ENCODE measurements around the gene POU4F1. TPM values are rescaled to one million over a fixed set of nuclear protein-coding genes. Genes with fewer than 3 reads are reported as not detected.

POU4F1 gene
- total and polyA plus RNA-seq, 2 donors (not counting 3 experiments of a cell fraction or from before 2014, with no cell fraction given) = 0.30 to 1.1 TPM

DNA sequence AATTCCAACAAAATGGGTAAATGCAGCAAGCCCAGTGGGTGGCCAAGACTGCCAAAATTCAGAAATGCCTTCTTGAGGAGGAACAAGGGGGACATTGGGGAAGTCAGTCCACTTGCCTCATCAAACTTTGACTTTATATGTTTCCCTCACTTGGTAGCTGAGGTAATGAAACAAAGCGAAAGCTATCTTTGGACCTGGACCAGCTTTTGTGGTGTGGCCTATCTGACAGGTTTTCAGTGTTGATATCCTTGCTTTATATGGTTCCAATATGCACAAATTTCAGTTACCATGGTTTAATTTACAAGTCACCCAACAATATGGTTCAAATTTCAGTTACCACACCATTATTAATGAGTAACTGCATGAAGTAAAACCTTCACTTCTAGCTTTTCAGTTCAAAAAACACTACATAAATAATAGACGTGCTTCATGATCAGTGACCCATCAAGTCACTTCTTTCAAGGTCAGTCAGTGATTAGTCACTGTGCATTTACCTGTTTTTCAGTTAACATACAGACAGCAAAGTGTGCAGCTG, 17.7 kb upstream of the POU4F1 start:
- H2AFZ ChIP-seq (ENCODE audit: low read depth, low read length) = no peak overlapping the region
- no peaks in the 10 kb centered on the region for H4K20me1 ChIP-seq (replicated peaks; ENCODE audit: control insufficient read depth, extremely low read depth, insufficient read depth, low read length)
- dilution Hi-C loops (cut with MboI; ENCODE audit: extremely low pct_ligation_motif_present, low sequenced_read_pairs) = no loop called here
- H3K79me2 ChIP-seq (ENCODE audit: control insufficient read depth, insufficient read depth, low read length) = peaks cover 2% of the 10 kb centered on the region
- H3K4me3 ChIP-seq (replicated peaks in 1 of 3; ENCODE audit: insufficient read depth in 1 of 3, low read depth in 1 of 3, low read length in 3 of 3) = no peak overlapping the region
- H3K9me1 ChIP-seq (replicated peaks; ENCODE audit: control insufficient read depth, extremely low read depth, insufficient read depth, low read length) = no peaks in the 10 kb centered on the region
- no peak for TF ChIP-seq POLR2AphosphoS5 (IDR thresholded peaks at IDR 0.05; ENCODE audit: insufficient read depth, low read depth, low read length)
- TF ChIP-seq, protein P1, sequence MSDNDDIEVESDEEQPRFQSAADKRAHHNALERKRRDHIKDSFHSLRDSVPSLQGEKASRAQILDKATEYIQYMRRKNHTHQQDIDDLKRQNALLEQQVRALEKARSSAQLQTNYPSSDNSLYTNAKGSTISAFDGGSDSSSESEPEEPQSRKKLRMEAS (IDR thresholded peaks at IDR 0.05; ENCODE audit: insufficient read depth, insufficient read length) = no peak
- no TSS peak for BruUV-seq (replicated peaks)
- CTCF ChIA-PET = interaction anchor here (1.1 to 1.2 kb wide), 2 partner anchors 10 to 484 kb away, joined by 3 to 4 read pairs; no protein-coding TSS in a partner anchor
- no peaks in the 10 kb centered on the region for H3K27me3 ChIP-seq (ENCODE audit: control insufficient read depth in 2 of 2, insufficient read depth in 2 of 2, low read length in 2 of 2)
- no peak for FAIRE-seq
- DNase-seq (ENCODE audit: low read depth, low spot score) = no peak
- POLR2A ChIA-PET = no interaction called here
- no peak overlapping the region for H3K4me2 ChIP-seq (ENCODE audit: insufficient read depth, low read length)
- H3K9me3 ChIP-seq (replicated peaks; ENCODE audit: control insufficient read depth, insufficient read depth, low read length) = no peaks in the 10 kb centered on the region
- H3K9ac ChIP-seq (replicated peaks; ENCODE audit: extremely low read depth, insufficient read depth, low read length) = no peak overlapping the region
- H3K27ac ChIP-seq (ENCODE audit: insufficient read depth, low read depth, low read length) = no peak overlapping the region
- peaks cover 7 to 9% of the 10 kb centered on the region in 2 experiments for H3K36me3 ChIP-seq (ENCODE audit: control insufficient read depth in 2 of 2, extremely low read depth in 1 of 2, insufficient read depth in 2 of 2, low read length in 2 of 2)
- H3K4me1 ChIP-seq (ENCODE audit: control insufficient read depth, extremely low read depth, insufficient read depth, low read length) = no peaks in the 10 kb centered on the region
- intact Hi-C loops (cut with micrococcal nuclease) = no loop called here

DNA sequence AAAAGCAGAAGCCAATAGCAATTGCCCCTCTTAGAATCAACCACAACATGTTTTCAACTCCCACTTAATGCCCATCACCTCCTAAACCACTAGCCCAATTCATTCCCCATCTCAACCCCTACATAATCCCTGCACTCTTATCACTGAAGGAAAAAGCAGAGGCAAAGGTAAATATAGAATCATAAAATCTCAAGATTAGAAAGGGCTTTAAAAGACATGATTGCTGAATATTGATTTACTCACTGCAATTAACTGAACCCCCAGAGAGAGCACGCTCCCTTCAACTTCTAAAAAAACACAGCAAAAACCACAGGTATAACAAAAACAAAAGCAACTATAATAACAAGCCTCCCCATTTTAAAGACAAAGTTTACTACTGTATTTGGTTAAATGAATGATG, 15.1 kb upstream of the POU4F1 start:
- no peak overlapping the region for H3K4me3 ChIP-seq (replicated peaks in 1 of 3; ENCODE audit: insufficient read depth in 1 of 3, low read depth in 1 of 3, low read length in 3 of 3)
- H2AFZ ChIP-seq (ENCODE audit: low read depth, low read length) = no peak overlapping the region
- no peaks in the 10 kb centered on the region for H3K79me2 ChIP-seq (ENCODE audit: control insufficient read depth, insufficient read depth, low read length)
- ChIA-PET CTCF (interaction anchor here (1.8 kb wide), 1 partner anchor 14 kb away, joined by 6 read pairs; no protein-coding TSS in a partner anchor), POLR2A (no interaction called here)
- intact Hi-C loops (cut with micrococcal nuclease) = no loop called here
- H3K9me1 ChIP-seq (replicated peaks; ENCODE audit: control insufficient read depth, extremely low read depth, insufficient read depth, low read length) = no peaks in the 10 kb centered on the region
- no peak overlapping the region for H3K9ac ChIP-seq (replicated peaks; ENCODE audit: extremely low read depth, insufficient read depth, low read length)
- DNase-seq (ENCODE audit: low read depth, low spot score) = no peak
- dilution Hi-C loops (cut with MboI; ENCODE audit: extremely low pct_ligation_motif_present, low sequenced_read_pairs) = no loop called here
- H3K4me1 ChIP-seq (ENCODE audit: control insufficient read depth, extremely low read depth, insufficient read depth, low read length) = no peaks in the 10 kb centered on the region
- peaks cover 6 to 7% of the 10 kb centered on the region in 2 experiments for H3K36me3 ChIP-seq (ENCODE audit: control insufficient read depth in 2 of 2, extremely low read depth in 1 of 2, insufficient read depth in 2 of 2, low read length in 2 of 2)
- no peaks in the 10 kb centered on the region for H4K20me1 ChIP-seq (replicated peaks; ENCODE audit: control insufficient read depth, extremely low read depth, insufficient read depth, low read length)
- no peaks in the 10 kb centered on the region for H3K9me3 ChIP-seq (replicated peaks; ENCODE audit: control insufficient read depth, insufficient read depth, low read length)
- TF ChIP-seq, protein P1 (IDR thresholded peaks at IDR 0.05; ENCODE audit: insufficient read depth, insufficient read length) = no peak
- TF ChIP-seq, protein P2, sequence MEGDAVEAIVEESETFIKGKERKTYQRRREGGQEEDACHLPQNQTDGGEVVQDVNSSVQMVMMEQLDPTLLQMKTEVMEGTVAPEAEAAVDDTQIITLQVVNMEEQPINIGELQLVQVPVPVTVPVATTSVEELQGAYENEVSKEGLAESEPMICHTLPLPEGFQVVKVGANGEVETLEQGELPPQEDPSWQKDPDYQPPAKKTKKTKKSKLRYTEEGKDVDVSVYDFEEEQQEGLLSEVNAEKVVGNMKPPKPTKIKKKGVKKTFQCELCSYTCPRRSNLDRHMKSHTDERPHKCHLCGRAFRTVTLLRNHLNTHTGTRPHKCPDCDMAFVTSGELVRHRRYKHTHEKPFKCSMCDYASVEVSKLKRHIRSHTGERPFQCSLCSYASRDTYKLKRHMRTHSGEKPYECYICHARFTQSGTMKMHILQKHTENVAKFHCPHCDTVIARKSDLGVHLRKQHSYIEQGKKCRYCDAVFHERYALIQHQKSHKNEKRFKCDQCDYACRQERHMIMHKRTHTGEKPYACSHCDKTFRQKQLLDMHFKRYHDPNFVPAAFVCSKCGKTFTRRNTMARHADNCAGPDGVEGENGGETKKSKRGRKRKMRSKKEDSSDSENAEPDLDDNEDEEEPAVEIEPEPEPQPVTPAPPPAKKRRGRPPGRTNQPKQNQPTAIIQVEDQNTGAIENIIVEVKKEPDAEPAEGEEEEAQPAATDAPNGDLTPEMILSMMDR (IDR thresholded peaks at IDR 0.05; ENCODE audit: extremely low read depth in 1 of 2, insufficient read depth in 1 of 2, low read depth in 1 of 2, low read length in 2 of 2) = no peak
- no peak for TF ChIP-seq POLR2AphosphoS5 (IDR thresholded peaks at IDR 0.05; ENCODE audit: insufficient read depth, low read depth, low read length)
- no peak for TF ChIP-seq POLR2A (IDR thresholded peaks at IDR 0.05; ENCODE audit: low read depth, low read length)
- TF ChIP-seq JUN (IDR thresholded peaks at IDR 0.05; ENCODE audit: borderline replicate concordance, insufficient read depth, insufficient read length, low read depth) = no peak
- no peak for TF ChIP-seq MYC (IDR thresholded peaks at IDR 0.05; ENCODE audit: low read depth, low read length)
- TF ChIP-seq FOS (IDR thresholded peaks at IDR 0.05; ENCODE audit: borderline replicate concordance, insufficient read depth, low read length) = no peak
- TF ChIP-seq GATA2 (IDR thresholded peaks at IDR 0.05; ENCODE audit: insufficient read depth, insufficient read length, low read depth, low read length) = no peak
- TF ChIP-seq EZH2 (IDR thresholded peaks at IDR 0.05; ENCODE audit: borderline replicate concordance, low read depth, low read length, severe bottlenecking) = no peak
- H3K4me2 ChIP-seq (ENCODE audit: insufficient read depth, low read length) = no peak overlapping the region
- BruUV-seq (replicated peaks) = no TSS peak
- H3K27me3 ChIP-seq (ENCODE audit: control insufficient read depth in 2 of 2, insufficient read depth in 2 of 2, low read length in 2 of 2) = no peaks in the 10 kb centered on the region
- FAIRE-seq = no peak
- H3K27ac ChIP-seq (ENCODE audit: insufficient read depth, low read depth, low read length) = no peak overlapping the region
